BE2C (cell line): ENCODE results near the gene GRPEL2.

Experiments used
- DNase-seq: peaks from one replicate; pipeline ENCODE4 v3.0.0-alpha.2; 2020
- H3K27me3 ChIP-seq: fragments of 250-450 bp; sonication (Bioruptor Pico); 2 replicates; pipeline ENCODE4 v1.5.1; 2020; ENCODE audit warnings: mild to moderate bottlenecking
- H3K36me3 ChIP-seq: fragments of 250-450 bp; sonication (Bioruptor Pico); 2 replicates; pipeline ENCODE4 v1.5.1; 2020; ENCODE audit warnings: mild to moderate bottlenecking
- H3K4me1 ChIP-seq: fragments of 250-450 bp; sonication (Bioruptor Pico); 2 replicates; pipeline ENCODE4 v1.5.1; 2020
- H3K4me3 ChIP-seq: 2 replicates; pipeline ENCODE4 v1.5.1; 2011; ENCODE audit warnings: low read depth, low read length
- H3K9me3 ChIP-seq: fragments of 250-450 bp; sonication (Bioruptor Pico); 2 replicates; pipeline ENCODE4 v1.5.1; 2020
- TF ChIP-seq, protein P1 (sequence below): IDR thresholded peaks from 2 replicates; pipeline ENCODE4 v1.5.1; 2012; ENCODE audit warnings: mild to moderate bottlenecking, low read depth, low read length

GRPEL2 gene

DNA sequence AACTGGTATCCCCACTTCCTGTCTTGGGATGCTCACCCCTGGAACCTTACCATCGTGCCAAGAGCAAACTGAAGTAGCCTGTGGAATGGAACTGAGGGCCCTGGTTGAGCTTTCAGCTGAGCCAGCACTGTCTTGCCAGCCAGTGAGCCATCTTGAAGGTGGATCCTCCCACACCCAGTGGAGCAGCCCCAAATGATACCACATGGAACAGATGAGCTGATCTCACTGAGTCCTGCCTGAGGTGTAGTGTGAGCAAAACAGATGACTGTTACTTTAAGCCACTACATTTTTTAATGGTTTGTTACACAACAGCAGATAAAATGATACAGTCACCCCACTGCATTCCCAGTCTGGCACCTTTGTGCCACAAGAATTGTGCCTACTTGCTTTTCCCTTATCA, 10.4 kb downstream of the GRPEL2 start:
- DNase-seq, result no peak
- no peaks in the 10 kb centered on the region for H3K4me1 ChIP-seq
- no peak overlapping the region for H3K4me3 ChIP-seq
- no peaks in the 10 kb centered on the region for H3K27me3 ChIP-seq
- peaks cover 36% of the 10 kb centered on the region for H3K36me3 ChIP-seq
- TF ChIP-seq, protein P1, sequence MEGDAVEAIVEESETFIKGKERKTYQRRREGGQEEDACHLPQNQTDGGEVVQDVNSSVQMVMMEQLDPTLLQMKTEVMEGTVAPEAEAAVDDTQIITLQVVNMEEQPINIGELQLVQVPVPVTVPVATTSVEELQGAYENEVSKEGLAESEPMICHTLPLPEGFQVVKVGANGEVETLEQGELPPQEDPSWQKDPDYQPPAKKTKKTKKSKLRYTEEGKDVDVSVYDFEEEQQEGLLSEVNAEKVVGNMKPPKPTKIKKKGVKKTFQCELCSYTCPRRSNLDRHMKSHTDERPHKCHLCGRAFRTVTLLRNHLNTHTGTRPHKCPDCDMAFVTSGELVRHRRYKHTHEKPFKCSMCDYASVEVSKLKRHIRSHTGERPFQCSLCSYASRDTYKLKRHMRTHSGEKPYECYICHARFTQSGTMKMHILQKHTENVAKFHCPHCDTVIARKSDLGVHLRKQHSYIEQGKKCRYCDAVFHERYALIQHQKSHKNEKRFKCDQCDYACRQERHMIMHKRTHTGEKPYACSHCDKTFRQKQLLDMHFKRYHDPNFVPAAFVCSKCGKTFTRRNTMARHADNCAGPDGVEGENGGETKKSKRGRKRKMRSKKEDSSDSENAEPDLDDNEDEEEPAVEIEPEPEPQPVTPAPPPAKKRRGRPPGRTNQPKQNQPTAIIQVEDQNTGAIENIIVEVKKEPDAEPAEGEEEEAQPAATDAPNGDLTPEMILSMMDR, result no peak
- H3K9me3 ChIP-seq, result no peaks in the 10 kb centered on the region

DNA sequence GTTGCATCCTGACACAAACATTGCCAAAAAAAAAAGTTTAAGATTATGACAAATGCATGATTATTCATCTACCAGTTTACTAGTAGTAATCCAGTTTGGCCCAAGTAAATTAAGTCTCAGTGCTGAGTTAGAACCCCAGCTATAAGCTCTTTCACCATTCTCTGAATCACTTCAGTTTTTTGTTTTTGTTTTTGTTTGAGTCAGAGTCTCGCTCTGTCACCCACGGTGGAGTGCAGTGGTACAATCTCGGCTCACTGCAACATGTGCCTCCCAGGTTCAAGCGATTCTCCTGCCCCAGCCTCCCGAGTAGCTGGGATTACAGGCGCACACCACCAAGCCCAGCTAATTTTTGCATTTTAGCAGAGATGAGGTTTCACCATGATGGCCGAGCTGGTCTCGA, 11.1 kb downstream of the GRPEL2 start:
- Histone ChIP-seq H3K36me3 (peaks cover 29% of the 10 kb centered on the region), H3K27me3 (no peaks in the 10 kb centered on the region), H3K4me1 (no peaks in the 10 kb centered on the region), H3K4me3 (no peak overlapping the region), H3K9me3 (no peaks in the 10 kb centered on the region)
- DNase-seq, result no peak
- TF ChIP-seq, protein P1, result no peak

DNA sequence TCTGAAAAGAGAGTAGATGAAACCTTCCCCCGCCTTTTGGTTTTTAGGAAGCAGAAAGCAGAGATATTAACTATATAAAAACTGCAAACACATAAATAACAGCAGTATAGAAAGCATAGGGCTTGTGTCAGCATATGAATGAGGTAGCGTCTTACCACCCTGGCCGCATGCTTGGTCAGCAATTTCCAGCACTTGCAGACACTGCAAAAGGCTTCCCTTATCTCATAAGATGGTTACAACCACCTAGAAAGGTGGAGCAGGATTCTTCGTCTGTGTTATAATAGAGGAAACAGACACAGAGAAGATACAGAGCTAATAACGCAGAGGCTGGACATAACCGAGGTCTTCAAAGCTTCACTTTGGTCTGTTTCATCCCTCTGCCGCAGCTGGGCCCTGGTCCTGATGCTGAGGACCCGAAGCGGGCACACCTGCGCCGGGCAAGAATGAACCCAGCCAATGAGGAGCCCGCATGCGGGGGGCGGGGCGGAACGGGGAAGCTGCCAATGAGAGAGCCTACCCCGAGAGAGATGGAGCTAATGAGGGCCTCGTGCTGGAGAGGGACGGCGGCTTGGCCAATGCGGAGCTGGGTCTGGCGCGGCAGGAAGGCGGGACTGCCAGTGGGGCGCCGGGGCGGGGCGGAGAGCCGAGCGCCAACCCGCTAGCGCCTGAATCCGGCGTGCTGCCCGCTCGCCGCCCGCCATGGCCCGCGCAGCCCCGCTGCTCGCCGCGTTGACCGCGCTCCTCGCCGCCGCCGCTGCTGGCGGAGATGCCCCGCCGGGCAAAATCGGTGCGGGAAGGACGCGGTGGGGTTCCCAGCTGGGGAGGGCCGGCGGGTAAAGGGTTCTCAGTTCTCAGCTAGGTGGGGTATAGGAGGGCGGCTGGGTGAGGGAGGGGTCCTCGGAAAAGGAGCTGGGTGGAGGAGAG, 12.3 kb downstream of the GRPEL2 start, which contains the start of gene PCYOX1L:
TSS of gene PCYOX1L (plus strand) at position 677 of the 924 bp plus-strand sequence. CDS start at position 700, 23 bp downstream.
- H3K4me1 ChIP-seq, result no peaks in the 10 kb centered on the region
- TF ChIP-seq, protein P1, result no peak
- H3K9me3 ChIP-seq, result no peaks in the 10 kb centered on the region
- peak; percentile 97 for DNase-seq
- H3K27me3 ChIP-seq, result no peaks in the 10 kb centered on the region
- H3K36me3 ChIP-seq, result peaks cover 21% of the 10 kb centered on the region
- peak within 1 kb of the TSS; percentile 91 for H3K4me3 ChIP-seq

DNA sequence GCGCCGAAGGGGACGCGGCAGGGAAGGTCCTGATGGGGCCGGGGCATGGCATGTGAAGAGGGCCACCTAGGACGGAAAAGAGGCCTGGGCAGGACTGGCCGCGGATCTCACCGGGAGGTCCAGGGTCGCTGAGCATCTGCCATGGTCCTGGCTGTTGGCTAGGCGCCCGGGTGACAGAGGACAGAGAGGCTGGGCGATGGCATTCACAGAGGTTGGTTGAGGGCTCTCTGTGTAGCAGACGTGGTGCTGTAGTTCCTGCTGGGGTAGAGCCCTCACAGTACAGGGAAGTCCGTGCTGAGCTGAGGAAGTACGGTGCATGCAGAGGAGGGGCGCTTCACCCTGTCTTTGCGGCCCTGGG, 13.0 kb downstream of the GRPEL2 start:
- H3K4me3 ChIP-seq, result peak overlapping the region; percentile 91
- TF ChIP-seq, protein P1, result no peak
- peak; percentile 73 for DNase-seq
- H3K4me1 ChIP-seq, result no peaks in the 10 kb centered on the region
- no peaks in the 10 kb centered on the region for H3K9me3 ChIP-seq
- H3K36me3 ChIP-seq, result peaks cover 15% of the 10 kb centered on the region
- H3K27me3 ChIP-seq, result no peaks in the 10 kb centered on the region

DNA sequence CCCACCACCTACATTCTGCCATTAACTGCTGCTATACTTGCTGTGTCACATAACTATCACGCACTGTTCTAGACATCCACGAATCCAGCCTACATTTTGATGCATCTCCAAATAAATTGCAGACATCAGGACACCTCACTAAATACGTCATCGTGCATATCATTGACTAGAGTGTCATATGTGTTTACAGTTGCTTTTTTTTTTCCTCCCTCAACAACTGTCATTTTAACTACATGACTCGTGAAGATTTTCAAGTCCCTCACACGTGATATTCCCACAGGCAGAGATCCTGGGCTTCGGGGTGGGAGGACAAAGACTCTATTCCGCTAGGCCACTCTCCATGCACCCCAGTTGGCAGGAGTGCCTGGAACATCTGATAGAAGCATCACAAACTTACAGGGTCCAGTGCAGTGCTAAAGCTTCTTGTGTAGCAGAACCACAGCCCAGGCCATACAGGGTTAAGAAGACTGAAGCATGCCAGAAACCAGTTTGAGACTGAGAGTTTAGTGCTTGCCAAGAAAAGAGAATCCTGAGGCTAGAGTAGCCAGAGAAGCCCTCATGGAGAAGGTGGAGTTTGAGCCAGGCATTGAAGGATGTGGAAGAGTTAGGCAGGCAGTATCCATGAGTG, 13.7 kb downstream of the GRPEL2 start:
- DNase-seq, result no peak
- TF ChIP-seq, protein P1, result no peak
- H3K27me3 ChIP-seq, result no peaks in the 10 kb centered on the region
- H3K4me3 ChIP-seq, result peak overlapping the region; percentile 91
- peaks cover 13% of the 10 kb centered on the region for H3K36me3 ChIP-seq
- H3K9me3 ChIP-seq, result no peaks in the 10 kb centered on the region
- H3K4me1 ChIP-seq, result no peaks in the 10 kb centered on the region

DNA sequence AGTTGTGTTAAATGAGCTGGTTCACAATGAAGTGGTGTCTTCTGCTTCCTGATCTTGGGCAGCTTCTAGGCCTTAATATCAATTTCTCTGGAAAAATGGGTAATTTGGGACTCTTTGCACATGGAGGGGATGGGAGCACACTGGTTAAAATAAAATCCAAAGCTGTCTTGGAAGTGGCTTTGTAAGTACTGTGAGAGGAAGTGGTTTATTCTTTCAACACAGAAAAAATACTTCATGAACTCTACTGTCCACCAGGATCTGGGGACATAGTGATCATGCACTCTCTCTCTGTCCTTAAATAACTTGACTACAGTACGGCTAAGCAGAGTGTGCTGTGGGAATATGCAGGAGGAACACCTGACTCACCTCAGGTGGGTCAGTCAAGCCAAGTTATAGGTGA, 15.0 kb downstream of the GRPEL2 start:
- TF ChIP-seq, protein P1, result no peak
- DNase-seq, result no peak
- H3K36me3 ChIP-seq, result peaks cover 4% of the 10 kb centered on the region; the same call in 1 of the 2 replicates
- H3K4me1 ChIP-seq, result no peaks in the 10 kb centered on the region
- no peaks in the 10 kb centered on the region for H3K9me3 ChIP-seq
- H3K4me3 ChIP-seq, result no peak overlapping the region
- no peaks in the 10 kb centered on the region for H3K27me3 ChIP-seq
